ENCODE data around the gene ACSM3. TPM values are rescaled to one million over a fixed set of nuclear protein-coding genes. Genes with fewer than 3 reads are reported as not detected.
"Not testable (repeated sequence)": the region's sequence is repeated elsewhere in the genome, so short reads cannot be mapped to it uniquely, and the experiment has no call there.

ACSM3 gene
- total and polyA plus RNA-seq, 10 of the 15 experiments (the other 5 are each of a cell fraction or from before 2014, with no cell fraction given), result 4.9 to 21.0 (median 7.0) TPM

GRCh38 chr16:20763461-20764232 is at the start of gene ACSM3 (continued):
- TF ChIP-seq, protein P1, sequence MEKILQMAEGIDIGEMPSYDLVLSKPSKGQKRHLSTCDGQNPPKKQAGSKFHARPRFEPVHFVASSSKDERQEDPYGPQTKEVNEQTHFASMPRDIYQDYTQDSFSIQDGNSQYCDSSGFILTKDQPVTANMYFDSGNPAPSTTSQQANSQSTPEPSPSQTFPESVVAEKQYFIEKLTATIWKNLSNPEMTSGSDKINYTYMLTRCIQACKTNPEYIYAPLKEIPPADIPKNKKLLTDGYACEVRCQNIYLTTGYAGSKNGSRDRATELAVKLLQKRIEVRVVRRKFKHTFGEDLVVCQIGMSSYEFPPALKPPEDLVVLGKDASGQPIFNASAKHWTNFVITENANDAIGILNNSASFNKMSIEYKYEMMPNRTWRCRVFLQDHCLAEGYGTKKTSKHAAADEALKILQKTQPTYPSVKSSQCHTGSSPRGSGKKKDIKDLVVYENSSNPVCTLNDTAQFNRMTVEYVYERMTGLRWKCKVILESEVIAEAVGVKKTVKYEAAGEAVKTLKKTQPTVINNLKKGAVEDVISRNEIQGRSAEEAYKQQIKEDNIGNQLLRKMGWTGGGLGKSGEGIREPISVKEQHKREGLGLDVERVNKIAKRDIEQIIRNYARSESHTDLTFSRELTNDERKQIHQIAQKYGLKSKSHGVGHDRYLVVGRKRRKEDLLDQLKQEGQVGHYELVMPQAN (conservative IDR thresholded peaks at IDR 0.05), result 0 out of 2 replicates have a peak, but pooled peaks have one; percentile 26
- TF ChIP-seq ZBTB4 (CRISPR knock-in tag; IDR thresholded peaks at IDR 0.05), result no peak
- TF ChIP-seq MTA2 (IDR thresholded peaks at IDR 0.05; ENCODE audit: low read depth), result peak; percentile 29; the same call in 1 of the 2 replicates
- no peak for TF ChIP-seq MYC (IDR thresholded peaks at IDR 0.05; ENCODE audit: insufficient read depth, insufficient read length, insufficient replicate concordance, low read length, severe bottlenecking)
- no peak for TF ChIP-seq SUPT20H (IDR thresholded peaks at IDR 0.05; ENCODE audit: borderline replicate concordance, control insufficient read depth, low read depth, low read length)
- TF ChIP-seq HCFC1 (IDR thresholded peaks at IDR 0.05; ENCODE audit: low read length), result no peak
- TF ChIP-seq MEF2B (IDR thresholded peaks at IDR 0.05; ENCODE audit: partially characterized antibody, poor library complexity, severe bottlenecking), result no peak
- TF ChIP-seq STAT3 (IDR thresholded peaks at IDR 0.05; ENCODE audit: low read depth, low read length), result no peak
- TF ChIP-seq MEF2A (IDR thresholded peaks at IDR 0.05; ENCODE audit: insufficient read depth, low read depth, low read length), result no peak
- TF ChIP-seq, protein P2, sequence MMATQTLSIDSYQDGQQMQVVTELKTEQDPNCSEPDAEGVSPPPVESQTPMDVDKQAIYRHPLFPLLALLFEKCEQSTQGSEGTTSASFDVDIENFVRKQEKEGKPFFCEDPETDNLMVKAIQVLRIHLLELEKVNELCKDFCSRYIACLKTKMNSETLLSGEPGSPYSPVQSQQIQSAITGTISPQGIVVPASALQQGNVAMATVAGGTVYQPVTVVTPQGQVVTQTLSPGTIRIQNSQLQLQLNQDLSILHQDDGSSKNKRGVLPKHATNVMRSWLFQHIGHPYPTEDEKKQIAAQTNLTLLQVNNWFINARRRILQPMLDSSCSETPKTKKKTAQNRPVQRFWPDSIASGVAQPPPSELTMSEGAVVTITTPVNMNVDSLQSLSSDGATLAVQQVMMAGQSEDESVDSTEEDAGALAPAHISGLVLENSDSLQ (IDR thresholded peaks at IDR 0.05), result peak; percentile 67
- no peak for TF ChIP-seq POLR2A (IDR thresholded peaks at IDR 0.05; ENCODE audit: low read depth, low read length)
- no peak for TF ChIP-seq SIX5 (IDR thresholded peaks at IDR 0.05; ENCODE audit: low read depth, low read length, severe bottlenecking)
- no peak for TF ChIP-seq TAF1 (IDR thresholded peaks at IDR 0.05; ENCODE audit: borderline replicate concordance, low read depth, low read length)
- peak; percentile 54; the same call in 1 of the 2 replicates for TF ChIP-seq NBN (IDR thresholded peaks at IDR 0.05)
- no peak for TF ChIP-seq IRF5 (IDR thresholded peaks at IDR 0.05; ENCODE audit: borderline replicate concordance)

DNA sequence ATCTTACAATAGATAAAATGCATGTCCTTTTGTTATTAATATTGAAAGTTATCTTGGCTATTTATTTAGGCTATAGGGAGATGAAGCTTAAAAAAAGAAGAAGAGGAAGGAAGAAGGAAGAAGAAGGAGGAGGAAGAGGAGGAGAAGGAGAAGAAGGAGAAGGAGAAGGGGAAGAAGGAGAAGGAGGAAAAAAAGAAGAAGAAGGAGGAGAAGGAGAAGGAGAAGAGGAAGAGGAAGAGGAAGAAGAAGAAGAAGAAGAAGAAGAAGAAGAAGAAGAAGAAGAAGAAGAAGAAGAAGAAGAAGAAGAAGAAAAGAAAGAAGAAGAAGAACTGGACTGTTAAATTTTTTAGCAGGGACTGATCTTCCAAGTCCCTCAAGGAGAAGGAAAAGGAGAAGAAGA is 46.1 kb upstream of the ACSM3 start:
- H3K4me1 ChIP-seq (ENCODE audit: control insufficient read depth, insufficient read depth, low read length); H3K27ac ChIP-seq (ENCODE audit: control insufficient read depth, insufficient read depth); FAIRE-seq; H4K20me1 ChIP-seq (ENCODE audit: control insufficient read depth, insufficient read depth); RAD21 ChIA-PET (ENCODE audit: unreplicated experiment); H3K9ac ChIP-seq (ENCODE audit: control insufficient read depth, insufficient read depth, low read length); DNase-seq (ENCODE audit: low read depth, low spot score); H2AFZ ChIP-seq (ENCODE audit: control insufficient read depth, low read depth, low read length); BruUV-seq (replicated peaks); intact Hi-C loops (cut with micrococcal nuclease; ENCODE audit: unreplicated experiment); H3K4me3 ChIP-seq; H3K36me3 ChIP-seq (ENCODE audit: control insufficient read depth in 2 of 2, insufficient read depth in 2 of 2, low read length in 1 of 2); H3K9me3 ChIP-seq (replicated peaks; ENCODE audit: control insufficient read depth, insufficient read depth, low read length); H3K4me2 ChIP-seq (ENCODE audit: control insufficient read depth, insufficient read depth); H3K79me2 ChIP-seq (ENCODE audit: control insufficient read depth, insufficient read depth, low read length); ATAC-seq; H3K27me3 ChIP-seq (replicated peaks in 1 of 2; ENCODE audit: control insufficient read depth in 2 of 2, insufficient read depth in 2 of 2, low read length in 1 of 2); in situ Hi-C loops (cut with MboI): not testable (repeated sequence)
- ChIA-PET CTCF (interaction anchor here (1.1 kb wide), 1 partner anchor 20 kb away, joined by 3 read pairs; no protein-coding TSS in a partner anchor), SMC1A (ENCODE audit: uncharacterized antibody, unreplicated experiment) (interaction anchor here (2.0 kb wide), 1 partner anchor 8 kb away, joined by 4 read pairs; no protein-coding TSS in a partner anchor), POLR2A (interaction anchor here (0.6 to 0.7 kb wide), 2 partner anchors 75 to 1003 kb away, joined by 3 to 5 read pairs; no protein-coding TSS in a partner anchor)
